Ishikawa (cell line): ENCODE results near the gene ZNF682.

ENCODE experiments used
- CEBPB ChIP-seq: IDR thresholded peaks from 2 replicates; pipeline ENCODE4 v1.6.1; 2012
- CREB1 ChIP-seq: IDR thresholded peaks from 2 replicates; pipeline ENCODE4 v1.6.1; 2012; ENCODE audit warnings: low read depth
- EGR1 ChIP-seq: IDR thresholded peaks from 2 replicates; pipeline ENCODE4 v1.6.1; 2012
- EP300 ChIP-seq: IDR thresholded peaks from 2 replicates; pipeline ENCODE4 v1.6.1; 2012; ENCODE audit warnings: borderline replicate concordance
- MAX ChIP-seq: IDR thresholded peaks from 2 replicates; pipeline ENCODE4 v1.6.1; 2012
- RAD21 ChIP-seq: IDR thresholded peaks from 2 replicates; pipeline ENCODE4 v1.6.1; 2012; ENCODE audit warnings: low read depth
- TAF1 ChIP-seq: IDR thresholded peaks from 2 replicates; pipeline ENCODE4 v1.6.1; 2012; ENCODE audit warnings: low read depth, mild to moderate bottlenecking
- TCF12 ChIP-seq: IDR thresholded peaks from 2 replicates; pipeline ENCODE4 v1.6.1; 2012; ENCODE audit warnings: low read depth
- TEAD4 ChIP-seq: IDR thresholded peaks from 2 replicates; pipeline ENCODE4 v1.6.1; 2012
- YY1 ChIP-seq: IDR thresholded peaks from 2 replicates; pipeline ENCODE4 v1.6.1; 2012; ENCODE audit warnings: low read depth
- ZBTB7A ChIP-seq: IDR thresholded peaks from 2 replicates; pipeline ENCODE4 v1.6.1; 2012; ENCODE audit warnings: low read depth
- TF ChIP-seq, protein P1 (sequence below): IDR thresholded peaks from 2 replicates; pipeline ENCODE4 v1.6.1; 2012; ENCODE audit warnings: low read depth, mild to moderate bottlenecking

- no peak for TF ChIP-seq EGR1
- TF ChIP-seq, protein P1, sequence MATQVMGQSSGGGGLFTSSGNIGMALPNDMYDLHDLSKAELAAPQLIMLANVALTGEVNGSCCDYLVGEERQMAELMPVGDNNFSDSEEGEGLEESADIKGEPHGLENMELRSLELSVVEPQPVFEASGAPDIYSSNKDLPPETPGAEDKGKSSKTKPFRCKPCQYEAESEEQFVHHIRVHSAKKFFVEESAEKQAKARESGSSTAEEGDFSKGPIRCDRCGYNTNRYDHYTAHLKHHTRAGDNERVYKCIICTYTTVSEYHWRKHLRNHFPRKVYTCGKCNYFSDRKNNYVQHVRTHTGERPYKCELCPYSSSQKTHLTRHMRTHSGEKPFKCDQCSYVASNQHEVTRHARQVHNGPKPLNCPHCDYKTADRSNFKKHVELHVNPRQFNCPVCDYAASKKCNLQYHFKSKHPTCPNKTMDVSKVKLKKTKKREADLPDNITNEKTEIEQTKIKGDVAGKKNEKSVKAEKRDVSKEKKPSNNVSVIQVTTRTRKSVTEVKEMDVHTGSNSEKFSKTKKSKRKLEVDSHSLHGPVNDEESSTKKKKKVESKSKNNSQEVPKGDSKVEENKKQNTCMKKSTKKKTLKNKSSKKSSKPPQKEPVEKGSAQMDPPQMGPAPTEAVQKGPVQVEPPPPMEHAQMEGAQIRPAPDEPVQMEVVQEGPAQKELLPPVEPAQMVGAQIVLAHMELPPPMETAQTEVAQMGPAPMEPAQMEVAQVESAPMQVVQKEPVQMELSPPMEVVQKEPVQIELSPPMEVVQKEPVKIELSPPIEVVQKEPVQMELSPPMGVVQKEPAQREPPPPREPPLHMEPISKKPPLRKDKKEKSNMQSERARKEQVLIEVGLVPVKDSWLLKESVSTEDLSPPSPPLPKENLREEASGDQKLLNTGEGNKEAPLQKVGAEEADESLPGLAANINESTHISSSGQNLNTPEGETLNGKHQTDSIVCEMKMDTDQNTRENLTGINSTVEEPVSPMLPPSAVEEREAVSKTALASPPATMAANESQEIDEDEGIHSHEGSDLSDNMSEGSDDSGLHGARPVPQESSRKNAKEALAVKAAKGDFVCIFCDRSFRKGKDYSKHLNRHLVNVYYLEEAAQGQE = no peak
- TF ChIP-seq ZBTB7A = no peak
- no peak for TF ChIP-seq TEAD4
- no peak for TF ChIP-seq CEBPB
- TF ChIP-seq MAX = no peak
- TF ChIP-seq EP300 = no peak
- no peak for TF ChIP-seq CREB1
- no peak for TF ChIP-seq TCF12
- TF ChIP-seq YY1 = no peak
- no peak for TF ChIP-seq TAF1
- no peak for TF ChIP-seq RAD21
Observed at GRCh38 chr19:20067943-20068342, 28.6 kb upstream of the ZNF682 start.
